Kidney (tissue), 22 donors: Measurements from ENCODE around the gene RHBDL1. TPM values are rescaled to one million over a fixed set of nuclear protein-coding genes. Genes with fewer than 3 reads are reported as not detected.

ENCODE experiments used
- DNase-seq, 5 donors: peaks; one replicate each; pipeline ENCODE4 v3.0.0-alpha.2; 2013 to 2020
- FAIRE-seq: peaks from 2 replicates; lab custom pipeline; 2012; peaks lifted over from hg19 to GRCh38; lab: Jason Lieb, UNC
- H3K27ac ChIP-seq, 2 donors: one replicate each; pipeline ENCODE4 v1.7.0; 2013; ENCODE audit warnings: low read depth in 2 of 2, low read length in 2 of 2, inconsistent platforms in 1 of 2
- H3K27me3 ChIP-seq: one replicate; pipeline ENCODE4 v1.7.1; 2013; ENCODE audit warnings: low read length, inconsistent platforms; ENCODE audit not compliant: control insufficient read depth, insufficient read depth
- H3K36me3 ChIP-seq, 3 donors: one replicate each; pipeline versions ENCODE4 v1.7.0 to v1.7.1; 2013; ENCODE audit warnings: low read length in 3 of 3, control low read depth in 1 of 3, inconsistent platforms in 1 of 3; ENCODE audit not compliant: insufficient read depth in 3 of 3, control insufficient read depth in 2 of 3
- H3K4me1 ChIP-seq, 3 donors: one replicate each; pipeline versions ENCODE4 v1.7.0 to v1.7.1; 2013; ENCODE audit warnings: low read length in 3 of 3, inconsistent platforms in 1 of 3, low read depth in 1 of 3; ENCODE audit not compliant: control insufficient read depth in 2 of 3, insufficient read depth in 2 of 3
- H3K4me3 ChIP-seq, 3 donors: one replicate each; pipeline versions ENCODE4 v1.7.0 to v1.8.1; 2013; ENCODE audit warnings: low read length in 3 of 3, control low read depth in 1 of 3, inconsistent platforms in 1 of 3
- H3K9ac ChIP-seq, 3 donors: one replicate each; pipeline versions ENCODE4 v1.7.0 to v1.7.1; 2013; ENCODE audit warnings: low read length in 3 of 3, control low read depth in 1 of 3, inconsistent platforms in 1 of 3
- H3K9me3 ChIP-seq, 3 donors: one replicate each; pipeline versions ENCODE4 v1.7.0 to v1.7.1; 2013; ENCODE audit warnings: low read length in 3 of 3, control low read depth in 1 of 3, inconsistent platforms in 1 of 3; ENCODE audit not compliant: control insufficient read depth in 2 of 3, insufficient read depth in 1 of 3
- intact Hi-C: fragments of 100-400 bp; cut with DNase I; formaldehyde crosslinking; loops from one replicate; pipeline ENCODE4 v1.11.1; 2022
- long read RNA-seq, 10 donors: library from polyadenylated mRNA in 1 of 10; unstranded in 1 of 10; transcript quantifications; one replicate each; pipeline ENCODE4 v2.0.0 and lab custom pipeline, GENCODE V29; 2021 to 2026
- polyA plus RNA-seq: library from polyadenylated mRNA; stranded (reverse); fragments of 350-450 nt; fragmentation: Illumina TruSeq; extraction: RNeasy Lipid Tissue Mini Kit (QIAGEN cat#74804); gene quantifications from one replicate; pipeline ENCODE4 v1.2.3, GENCODE V29; 2014; ENCODE audit warnings: low read depth, low replicate concordance; ENCODE audit not compliant: insufficient read depth
- total RNA-seq: library from RNA; stranded (reverse); fragmentation: NEBNext Ultra II Directional; extraction: Animal tissue kit (Norgen Biotek cat#: 25700); gene quantifications from one replicate; pipeline ENCODE4 v1.2.1, GENCODE V29; 2021
- TF ChIP-seq, protein P1 (sequence below): IDR thresholded peaks from 3 replicates; pipeline ENCODE4 v1.5.1; 2012; ENCODE audit warnings: mild to moderate bottlenecking, moderate library complexity, borderline replicate concordance; ENCODE audit not compliant: insufficient read depth; ENCODE audit errors: extremely low read depth
- donor health status: control.
- donor health status: control.
- donor health status: control.
- donor health status: control.
- donor health status: control.
- donor health status: DM: yes; HTN: yes; CAD: no.
- donor health status: Normal renal cell carcinoma (clear cell type).

RHBDL1 gene
- total RNA-seq (0.88 TPM), polyA plus RNA-seq (9.7 TPM)
- long read RNA-seq, donor 1 = 0 reads
- long read RNA-seq, donor 2 = 0 reads
- long read RNA-seq, donor 3, partial matches to known transcripts = 0 of 1 reads
- long read RNA-seq, donor 3, other reads (novel, unspliced or antisense) = 0 of 1 reads
- long read RNA-seq, donor 4 = 0 reads
- long read RNA-seq, donor 5 = 0 reads
- long read RNA-seq, donor 6, partial matches to known transcripts = 0 of 3 reads
- long read RNA-seq, donor 6, other reads (novel, unspliced or antisense) = 0 of 3 reads
- long read RNA-seq, donor 7, partial matches to known transcripts = 0 of 1 reads
- long read RNA-seq, donor 7, other reads (novel, unspliced or antisense) = 0 of 1 reads
- long read RNA-seq, donor 8 = 0 reads
- long read RNA-seq, donor 9 = 0 reads
- long read RNA-seq, donor 10 = 0 reads

DNA sequence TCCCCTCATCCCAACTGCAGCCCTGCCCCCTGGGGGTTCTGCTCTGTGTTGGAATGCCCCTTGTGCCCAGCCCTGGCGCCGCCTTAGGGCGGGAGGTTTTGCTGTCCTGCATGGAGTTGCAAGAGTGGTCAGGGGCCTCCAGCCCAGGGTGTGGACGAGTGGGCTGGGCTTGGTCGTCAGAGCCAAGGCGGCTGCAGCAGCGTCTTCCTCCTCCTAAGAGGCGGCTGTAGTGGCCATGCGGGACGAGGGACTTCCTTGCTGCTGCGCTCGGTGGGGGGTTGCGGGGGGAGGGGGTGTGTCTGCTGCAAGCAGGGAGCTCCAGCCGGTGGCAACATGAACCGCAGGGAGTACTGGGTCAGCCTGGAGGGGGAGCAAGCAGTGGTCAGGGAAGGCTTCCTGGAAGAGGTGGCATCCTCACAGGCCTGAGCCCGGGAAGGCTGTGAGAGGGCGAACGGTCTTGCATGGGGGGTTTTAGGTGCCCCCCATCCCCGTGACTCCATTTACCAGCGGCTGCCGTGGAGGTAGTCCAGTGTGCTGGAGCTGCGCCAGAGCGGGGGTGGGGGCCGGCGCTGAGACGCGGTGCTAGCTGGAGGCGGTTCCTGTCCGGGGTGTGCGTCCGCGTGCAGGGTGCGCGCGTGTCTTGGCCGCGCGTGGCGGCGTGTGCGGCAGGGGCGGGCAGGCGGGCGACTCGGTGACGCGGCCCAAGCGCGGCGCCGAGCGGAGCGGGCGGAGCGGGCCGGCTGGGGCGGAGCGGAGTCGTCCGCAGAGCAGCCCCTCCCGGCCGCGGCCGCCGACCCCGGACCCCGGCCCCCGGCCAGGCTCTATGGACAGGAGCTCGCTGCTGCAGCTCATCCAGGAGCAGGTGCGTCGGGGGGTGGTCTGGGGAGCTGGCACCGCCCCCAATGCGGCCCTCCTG is at the start of gene RHBDL1:
Gene RHBDL1 (plus strand): TSS at position 704 of the 916 bp plus-strand sequence. CDS start 120 bp downstream, at position 824.
- Histone ChIP-seq H3K36me3 (peaks cover 0 to 10% (median 9%) of the 10 kb centered on the region in 3 donors), H3K9me3 (no peaks in the 10 kb centered on the region), H3K27me3 (no peaks in the 10 kb centered on the region), H3K4me1 (peaks cover 0 to 10% (median 0%) of the 10 kb centered on the region in 3 donors), H3K9ac (no peak within 1 kb of the TSS), H3K27ac (no peak within 1 kb of the TSS), H3K4me3 (peak within 1 kb of the TSS in 1 of 3 donors; percentile 32)
- intact Hi-C loops = no loop called here
- DNase-seq = peak in 4 of 5 donors; percentile 42 to 77 (median 58)
- no peak for FAIRE-seq
- TF ChIP-seq, protein P1, sequence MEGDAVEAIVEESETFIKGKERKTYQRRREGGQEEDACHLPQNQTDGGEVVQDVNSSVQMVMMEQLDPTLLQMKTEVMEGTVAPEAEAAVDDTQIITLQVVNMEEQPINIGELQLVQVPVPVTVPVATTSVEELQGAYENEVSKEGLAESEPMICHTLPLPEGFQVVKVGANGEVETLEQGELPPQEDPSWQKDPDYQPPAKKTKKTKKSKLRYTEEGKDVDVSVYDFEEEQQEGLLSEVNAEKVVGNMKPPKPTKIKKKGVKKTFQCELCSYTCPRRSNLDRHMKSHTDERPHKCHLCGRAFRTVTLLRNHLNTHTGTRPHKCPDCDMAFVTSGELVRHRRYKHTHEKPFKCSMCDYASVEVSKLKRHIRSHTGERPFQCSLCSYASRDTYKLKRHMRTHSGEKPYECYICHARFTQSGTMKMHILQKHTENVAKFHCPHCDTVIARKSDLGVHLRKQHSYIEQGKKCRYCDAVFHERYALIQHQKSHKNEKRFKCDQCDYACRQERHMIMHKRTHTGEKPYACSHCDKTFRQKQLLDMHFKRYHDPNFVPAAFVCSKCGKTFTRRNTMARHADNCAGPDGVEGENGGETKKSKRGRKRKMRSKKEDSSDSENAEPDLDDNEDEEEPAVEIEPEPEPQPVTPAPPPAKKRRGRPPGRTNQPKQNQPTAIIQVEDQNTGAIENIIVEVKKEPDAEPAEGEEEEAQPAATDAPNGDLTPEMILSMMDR = no peak

DNA sequence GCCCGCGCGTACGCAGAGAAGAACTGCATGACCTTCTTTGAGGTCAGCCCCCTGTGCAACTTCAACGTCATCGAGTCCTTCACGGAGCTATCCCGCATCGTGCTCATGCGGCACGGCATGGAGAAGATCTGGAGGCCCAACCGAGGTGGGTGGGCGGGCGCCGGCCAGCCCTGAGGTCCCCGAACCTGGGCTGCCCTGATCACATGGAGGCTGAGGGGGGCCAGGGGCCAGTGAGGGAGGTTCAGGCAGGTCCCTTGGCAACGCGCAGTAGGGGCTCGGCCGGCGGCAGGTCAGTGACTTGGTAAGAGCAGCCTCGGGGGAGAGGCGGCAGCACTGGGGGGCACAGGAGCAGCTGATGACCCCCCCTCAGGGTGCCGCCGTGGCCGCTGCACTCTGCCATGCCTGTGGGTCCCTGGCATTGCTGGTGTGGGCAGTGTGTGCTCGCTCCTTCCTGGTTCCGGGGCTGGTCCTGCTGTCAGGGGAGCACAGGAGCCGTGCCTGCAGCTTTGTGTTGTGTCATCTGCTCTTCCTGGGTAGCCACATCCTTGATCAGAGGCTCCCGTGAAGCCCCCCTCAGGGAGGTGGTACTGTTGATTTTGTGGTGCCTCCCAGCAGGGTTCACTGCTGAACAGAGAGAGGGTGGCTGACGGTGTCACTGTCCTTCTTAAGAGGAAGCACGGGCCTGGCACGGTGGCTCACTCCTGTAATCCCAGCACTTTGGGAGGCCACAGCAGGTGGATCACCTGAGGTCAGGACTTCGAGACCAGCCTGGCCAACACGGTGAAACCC is 49.3 kb upstream of the RHBDL1 start:
- H3K9ac ChIP-seq = no peak overlapping the region
- peak in 1 of 5 donors; percentile 44 for DNase-seq
- H3K9me3 ChIP-seq = no peaks in the 10 kb centered on the region
- TF ChIP-seq, protein P1 = no peak
- intact Hi-C loops = no loop called here
- H3K4me3 ChIP-seq = no peak overlapping the region
- H3K36me3 ChIP-seq = peaks cover 0 to 6% (median 0%) of the 10 kb centered on the region in 3 donors
- no peak for FAIRE-seq
- H3K27me3 ChIP-seq = no peaks in the 10 kb centered on the region
- H3K27ac ChIP-seq = no peak overlapping the region
- peaks cover 0 to 25% (median 12%) of the 10 kb centered on the region in 3 donors for H3K4me1 ChIP-seq

DNA sequence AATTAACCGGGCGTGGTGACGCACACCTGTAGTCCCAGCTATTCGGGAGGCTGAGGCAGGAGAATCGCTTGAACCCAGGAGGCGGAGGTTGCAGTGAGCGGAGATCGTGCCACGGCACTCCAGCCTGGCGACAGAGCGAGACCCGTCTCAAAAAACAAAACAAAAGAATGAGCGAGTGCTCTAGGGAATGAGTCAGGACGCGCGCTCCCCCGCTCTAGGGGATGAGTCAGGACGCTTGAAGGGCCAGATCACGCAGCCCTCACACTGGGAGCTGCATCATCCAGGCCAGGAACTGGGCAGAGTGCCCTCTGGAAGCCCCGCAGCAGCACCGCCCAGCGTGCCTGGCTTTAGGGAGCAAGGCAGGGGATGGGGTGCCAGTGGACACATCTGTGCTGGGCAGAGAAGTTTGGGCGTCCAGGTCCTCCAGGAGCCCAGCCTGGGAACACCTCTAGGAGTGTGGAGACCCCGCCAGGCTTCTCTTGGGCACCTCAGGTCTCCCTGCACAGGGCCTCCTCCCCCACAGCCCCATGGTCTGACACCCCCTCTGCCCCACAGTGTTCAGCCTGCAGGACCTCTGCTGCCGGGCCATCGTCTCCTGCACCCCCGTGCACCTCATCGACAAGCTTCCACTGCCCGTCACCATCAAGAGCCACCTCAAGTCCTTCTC is 48.6 kb upstream of the RHBDL1 start:
- peaks cover 0 to 25% (median 12%) of the 10 kb centered on the region in 3 donors for H3K4me1 ChIP-seq
- FAIRE-seq = no peak
- H3K27ac ChIP-seq = no peak overlapping the region

More for the DNA sequence above, 48.6 kb upstream of the RHBDL1 start:
- TF ChIP-seq, protein P1 = no peak
- Histone ChIP-seq H3K9ac (no peak overlapping the region), H3K9me3 (no peaks in the 10 kb centered on the region), H3K4me3 (no peak overlapping the region), H3K36me3 (peaks cover 0 to 6% (median 0%) of the 10 kb centered on the region in 3 donors), H3K27me3 (no peaks in the 10 kb centered on the region)
- intact Hi-C loops = no loop called here
- DNase-seq = no peak
